AG10803 (cell line): ENCODE results near the gene MSMP.

Source experiments
- DNase-seq: peaks from one replicate; pipeline ENCODE4 v3.0.0; 2010; ENCODE audit warnings: low read depth
- H3K4me3 ChIP-seq: 2 replicates; pipeline ENCODE4 v1.5.1; 2011; ENCODE audit warnings: mild to moderate bottlenecking, low read length, control low read depth
- TF ChIP-seq, protein P1 (sequence below): conservative IDR thresholded peaks from 2 replicates; pipeline ENCODE4 v1.5.1; 2011; ENCODE audit warnings: mild to moderate bottlenecking, low read length, control low read depth, inconsistent platforms

The MSMP gene

DNA sequence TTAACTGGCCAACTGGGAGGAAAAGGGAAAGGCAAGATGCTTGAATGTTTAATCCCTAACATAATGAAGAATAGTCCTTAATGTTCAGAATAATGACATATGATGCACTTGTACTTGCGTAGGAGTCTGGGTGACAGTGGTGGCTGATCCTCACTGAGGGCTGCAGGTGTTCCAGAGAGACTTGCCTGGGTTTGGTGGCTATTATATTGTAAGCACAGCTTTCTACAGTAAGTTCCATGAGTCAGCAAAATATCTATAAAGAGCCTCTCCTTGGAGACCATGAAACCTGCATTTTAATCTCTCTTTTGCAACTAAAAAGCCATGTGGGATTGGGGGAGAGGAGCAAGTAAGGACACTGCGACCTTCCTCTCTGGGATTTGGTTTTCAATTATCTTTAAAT is 35.5 kb upstream of the MSMP start:
- H3K4me3 ChIP-seq: no peak overlapping the region
- no peak for DNase-seq
- TF ChIP-seq, protein P1, sequence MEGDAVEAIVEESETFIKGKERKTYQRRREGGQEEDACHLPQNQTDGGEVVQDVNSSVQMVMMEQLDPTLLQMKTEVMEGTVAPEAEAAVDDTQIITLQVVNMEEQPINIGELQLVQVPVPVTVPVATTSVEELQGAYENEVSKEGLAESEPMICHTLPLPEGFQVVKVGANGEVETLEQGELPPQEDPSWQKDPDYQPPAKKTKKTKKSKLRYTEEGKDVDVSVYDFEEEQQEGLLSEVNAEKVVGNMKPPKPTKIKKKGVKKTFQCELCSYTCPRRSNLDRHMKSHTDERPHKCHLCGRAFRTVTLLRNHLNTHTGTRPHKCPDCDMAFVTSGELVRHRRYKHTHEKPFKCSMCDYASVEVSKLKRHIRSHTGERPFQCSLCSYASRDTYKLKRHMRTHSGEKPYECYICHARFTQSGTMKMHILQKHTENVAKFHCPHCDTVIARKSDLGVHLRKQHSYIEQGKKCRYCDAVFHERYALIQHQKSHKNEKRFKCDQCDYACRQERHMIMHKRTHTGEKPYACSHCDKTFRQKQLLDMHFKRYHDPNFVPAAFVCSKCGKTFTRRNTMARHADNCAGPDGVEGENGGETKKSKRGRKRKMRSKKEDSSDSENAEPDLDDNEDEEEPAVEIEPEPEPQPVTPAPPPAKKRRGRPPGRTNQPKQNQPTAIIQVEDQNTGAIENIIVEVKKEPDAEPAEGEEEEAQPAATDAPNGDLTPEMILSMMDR: no peak

DNA sequence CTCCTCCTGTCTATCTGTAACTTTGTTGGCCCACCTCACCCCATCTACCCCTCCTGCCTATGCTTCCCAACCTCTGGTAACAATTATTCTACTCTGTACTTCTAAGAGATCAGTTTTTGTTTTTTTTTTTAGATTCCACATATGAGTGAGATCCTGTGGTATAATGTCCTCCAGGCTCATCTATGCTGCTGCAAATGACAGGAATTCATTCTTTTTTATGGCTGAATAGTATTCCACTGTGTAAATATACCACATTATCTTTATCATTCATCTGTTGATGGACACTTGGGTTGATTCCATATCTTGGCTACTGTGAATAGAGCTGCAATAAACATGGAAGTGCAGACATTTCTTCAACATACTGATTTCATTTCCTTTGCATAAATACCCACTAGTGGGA is 29.3 kb upstream of the MSMP start:
- no peak overlapping the region for H3K4me3 ChIP-seq
- TF ChIP-seq, protein P1: no peak
- no peak for DNase-seq

DNA sequence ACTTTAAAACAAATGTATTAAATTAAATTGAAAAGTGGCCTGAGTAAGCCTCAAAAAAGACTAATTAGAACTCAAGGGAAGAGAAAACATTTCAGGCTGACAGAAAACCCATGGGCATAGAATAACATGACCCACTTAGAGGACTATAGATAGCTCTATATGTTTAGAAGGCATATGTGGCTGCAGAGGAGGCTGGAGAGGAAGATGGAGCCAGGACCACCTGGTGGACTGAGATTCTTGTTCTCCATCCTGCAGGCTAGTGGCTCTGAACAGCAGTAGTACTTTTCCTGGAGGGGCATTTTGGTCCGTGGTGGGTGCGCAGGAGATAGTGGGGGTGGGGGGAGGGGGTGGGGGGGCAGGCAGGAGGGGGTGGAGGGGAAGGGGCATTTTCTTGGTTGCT is 27.0 kb upstream of the MSMP start:
- H3K4me3 ChIP-seq: no peak overlapping the region
- DNase-seq: no peak
- TF ChIP-seq, protein P1: no peak

DNA sequence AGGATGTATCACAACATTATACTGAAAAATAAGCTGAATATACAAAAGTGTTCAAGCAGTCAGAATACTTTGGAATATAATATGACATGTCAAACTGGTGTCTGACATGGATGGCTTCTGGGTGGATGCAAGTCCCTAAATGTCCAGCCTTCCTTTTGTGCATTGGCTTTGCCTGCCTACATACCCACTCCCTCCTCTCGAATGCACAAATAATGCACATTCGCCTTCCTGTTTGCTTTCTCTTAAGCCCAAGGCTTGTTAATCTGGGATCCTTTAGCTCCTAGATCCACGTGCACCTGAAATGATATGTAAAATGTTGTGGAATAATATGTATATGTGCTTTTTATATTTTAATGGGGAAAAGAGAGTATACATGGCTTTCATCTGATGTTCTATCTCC is 24.4 kb upstream of the MSMP start:
- no peak for DNase-seq
- TF ChIP-seq, protein P1: no peak
- no peak overlapping the region for H3K4me3 ChIP-seq

DNA sequence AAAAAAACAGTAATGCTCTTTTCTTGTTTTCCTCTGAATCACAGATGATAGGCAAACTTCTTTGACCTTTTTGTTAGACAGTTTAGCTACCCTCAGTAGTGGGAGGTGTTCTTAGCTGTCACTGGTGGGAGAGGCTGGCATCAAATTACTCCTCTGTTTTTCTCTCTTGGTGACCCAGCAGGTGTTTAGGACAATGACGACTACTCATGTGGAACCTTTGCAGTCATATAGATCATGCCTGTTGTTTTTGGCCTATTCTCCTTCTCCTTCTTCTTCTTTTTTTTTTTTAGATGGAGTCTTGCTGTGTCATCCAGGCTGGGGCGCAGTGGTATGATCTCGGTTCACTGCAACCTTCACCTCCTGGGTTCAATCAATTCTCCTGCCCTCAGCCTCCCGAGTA is 21.9 kb upstream of the MSMP start:
- H3K4me3 ChIP-seq: no peak overlapping the region
- no peak for DNase-seq
- TF ChIP-seq, protein P1: no peak

DNA sequence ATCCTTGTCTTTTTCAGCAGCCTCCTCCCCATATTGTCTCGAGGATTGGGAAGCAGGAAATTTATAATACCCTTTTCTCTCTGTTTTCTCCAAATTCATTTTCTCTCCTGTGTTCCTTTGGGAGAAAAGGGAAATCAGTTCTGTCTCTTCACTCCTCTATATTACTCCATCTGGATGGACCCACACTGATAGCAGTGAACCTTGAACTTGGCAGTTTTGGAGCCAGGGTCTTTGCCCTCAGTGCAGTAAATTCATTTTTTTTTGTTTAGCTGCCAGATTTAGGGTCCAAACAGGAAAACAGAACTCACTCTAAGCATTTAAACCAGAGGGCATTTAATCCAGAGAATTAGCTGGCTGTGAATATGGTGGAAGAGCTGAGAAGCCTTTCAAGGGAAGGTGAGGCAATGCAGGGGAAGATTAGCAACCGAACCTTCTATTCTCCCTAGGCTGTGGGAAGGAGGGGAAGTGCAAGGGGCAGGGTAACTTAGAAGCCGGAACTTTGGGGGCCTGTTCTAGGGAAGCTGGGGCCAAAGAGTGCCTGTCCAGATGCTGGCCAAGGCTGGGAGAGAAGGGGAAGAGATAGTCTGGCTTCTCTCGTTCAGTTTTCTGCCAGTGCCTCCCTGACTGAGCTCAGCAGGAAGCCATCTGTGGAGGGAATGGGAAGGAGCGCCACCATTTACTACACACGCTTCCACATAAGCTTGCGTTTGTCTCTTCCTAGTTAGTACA is 21.0 kb upstream of the MSMP start:
- TF ChIP-seq, protein P1: no peak
- no peak for DNase-seq
- H3K4me3 ChIP-seq: no peak overlapping the region

DNA sequence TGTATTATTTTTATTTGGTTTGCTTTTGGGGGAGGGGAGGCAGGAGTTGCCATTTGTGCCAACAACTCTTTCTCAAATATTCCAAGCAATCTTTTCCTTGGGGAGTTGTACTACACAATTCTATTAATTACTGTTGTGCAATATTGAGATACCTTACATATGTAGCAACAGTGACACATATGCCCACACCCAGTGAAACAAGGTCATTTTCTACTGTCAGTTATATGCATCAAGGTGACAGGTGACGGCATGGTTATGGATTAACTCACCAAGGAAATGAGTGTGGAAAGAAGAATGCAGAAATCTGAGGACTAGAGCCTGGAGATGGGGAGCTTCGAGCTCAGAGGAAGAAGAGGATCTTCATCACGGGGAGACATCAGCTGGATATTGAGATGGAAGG is 17.9 kb upstream of the MSMP start:
- TF ChIP-seq, protein P1: no peak
- H3K4me3 ChIP-seq: no peak overlapping the region
- DNase-seq: no peak
